ENCODE data around the gene GOLT1A. TPM values are rescaled to one million over a fixed set of nuclear protein-coding genes. Genes with fewer than 3 reads are reported as not detected.

The GOLT1A gene
- total RNA-seq, 1 donor from 2014 or later = 4.2 TPM

GRCh38 chr1:204257446-204257845, 43.7 kb upstream of the GOLT1A start:
- TF ChIP-seq CTCF (IDR thresholded peaks at IDR 0.05; ENCODE audit: unreplicated experiment) = no peak
- no peak overlapping the region for H3K4me3 Mint-ChIP-seq (ENCODE audit: low read depth)
- no peaks in the 10 kb centered on the region for H3K9me3 Mint-ChIP-seq (ENCODE audit: low read depth)
- H3K27me3 Mint-ChIP-seq = no peaks in the 10 kb centered on the region
- peaks cover 1% of the 10 kb centered on the region for H3K4me1 Mint-ChIP-seq (ENCODE audit: low read depth)
- H3K27ac Mint-ChIP-seq = no peak overlapping the region
- H3K36me3 Mint-ChIP-seq (ENCODE audit: insufficient read depth) = peaks cover 26% of the 10 kb centered on the region
- no peak for DNase-seq (ENCODE audit: low spot score, unreplicated experiment)

GRCh38 chr1:204256531-204256930, 42.7 kb upstream of the GOLT1A start:
- TF ChIP-seq CTCF (IDR thresholded peaks at IDR 0.05; ENCODE audit: unreplicated experiment) = no peak
- Mint-ChIP-seq H3K27me3 (no peaks in the 10 kb centered on the region), H3K9me3 (ENCODE audit: low read depth) (no peaks in the 10 kb centered on the region), H3K4me1 (ENCODE audit: low read depth) (no peaks in the 10 kb centered on the region), H3K27ac (no peak overlapping the region), H3K4me3 (ENCODE audit: low read depth) (no peak overlapping the region), H3K36me3 (ENCODE audit: insufficient read depth) (peaks cover 22% of the 10 kb centered on the region)
- DNase-seq (ENCODE audit: low spot score, unreplicated experiment) = no peak

GRCh38 chr1:204255966-204256365, 42.2 kb upstream of the GOLT1A start:
- Mint-ChIP-seq H3K4me3 (ENCODE audit: low read depth) (no peak overlapping the region), H3K36me3 (ENCODE audit: insufficient read depth) (peaks cover 22% of the 10 kb centered on the region), H3K27ac (peak overlapping the region; percentile 18), H3K27me3 (no peaks in the 10 kb centered on the region), H3K9me3 (ENCODE audit: low read depth) (no peaks in the 10 kb centered on the region), H3K4me1 (ENCODE audit: low read depth) (no peaks in the 10 kb centered on the region)
- TF ChIP-seq CTCF (IDR thresholded peaks at IDR 0.05; ENCODE audit: unreplicated experiment) = no peak
- no peak for DNase-seq (ENCODE audit: low spot score, unreplicated experiment)

- no peak for DNase-seq (ENCODE audit: low spot score, unreplicated experiment)
- Mint-ChIP-seq H3K9me3 (ENCODE audit: low read depth) (no peaks in the 10 kb centered on the region), H3K27me3 (no peaks in the 10 kb centered on the region), H3K27ac (no peak overlapping the region), H3K4me3 (ENCODE audit: low read depth) (no peak overlapping the region), H3K36me3 (ENCODE audit: insufficient read depth) (peaks cover 21% of the 10 kb centered on the region), H3K4me1 (ENCODE audit: low read depth) (no peaks in the 10 kb centered on the region)
- TF ChIP-seq CTCF (IDR thresholded peaks at IDR 0.05; ENCODE audit: unreplicated experiment) = no peak
These were observed 41.4 kb upstream of the GOLT1A start for GRCh38 chr1:204255225-204255624.

- no peak for DNase-seq (ENCODE audit: low spot score, unreplicated experiment)
- no peaks in the 10 kb centered on the region for H3K27me3 Mint-ChIP-seq
- TF ChIP-seq CTCF (IDR thresholded peaks at IDR 0.05; ENCODE audit: unreplicated experiment) = no peak
- no peaks in the 10 kb centered on the region for H3K9me3 Mint-ChIP-seq (ENCODE audit: low read depth)
- H3K36me3 Mint-ChIP-seq (ENCODE audit: insufficient read depth) = peaks cover 16% of the 10 kb centered on the region
- no peaks in the 10 kb centered on the region for H3K4me1 Mint-ChIP-seq (ENCODE audit: low read depth)
- no peak overlapping the region for H3K4me3 Mint-ChIP-seq (ENCODE audit: low read depth)
- H3K27ac Mint-ChIP-seq = no peak overlapping the region
These were observed 40.4 kb upstream of the GOLT1A start for GRCh38 chr1:204254031-204254661.

Data from progenitor cell of endocrine pancreas (in vitro differentiated cells).